H1 (cell line): Measurements from ENCODE around the gene SLC25A42. TPM values are rescaled to one million over a fixed set of nuclear protein-coding genes. Genes with fewer than 3 reads are reported as not detected.

Source experiments
- CTCF ChIA-PET: fragments of 300-600 bp; sonication (Branson Sonifier 250); formaldehyde crosslinking; loops from one replicate; lab custom pipeline; 2021; ENCODE audit not compliant: partially characterized antibody; lab: Charles Lee
- POLR2A ChIA-PET: fragments of 300-600 bp; sonication (Branson Sonifier 250); formaldehyde crosslinking; loops from one replicate; lab custom pipeline; 2021; ENCODE audit warnings: inconsistent platforms; ENCODE audit not compliant: partially characterized antibody; lab: Charles Lee
- DNase-seq, 2 experiments: peaks; one replicate each; pipeline versions ENCODE4 v3.0.0 to v3.0.0-alpha.2; 2010 to 2022; ENCODE audit warnings: low spot score in 2 of 2, low read depth in 1 of 2, mixed read lengths in 1 of 2
- FAIRE-seq: peaks from 2 replicates; lab custom pipeline; 2011; peaks lifted over from hg19 to GRCh38; lab: Jason Lieb, UNC
- H2AFZ ChIP-seq: 2 replicates; pipeline ENCODE4 v1.8.1; 2012; ENCODE audit warnings: low read length, inconsistent platforms
- H2AK5ac ChIP-seq: 2 replicates; pipeline ENCODE4 v1.6.1; 2013; ENCODE audit warnings: low read depth, low read length
- H2BK120ac ChIP-seq: replicated peaks from 2 replicates; pipeline ENCODE3; 2013; ENCODE audit warnings: low read depth, low read length, inconsistent platforms
- H2BK12ac ChIP-seq: 2 replicates; pipeline ENCODE4 v1.6.1; 2013; ENCODE audit warnings: low read depth, low read length
- H2BK15ac ChIP-seq: 2 replicates; pipeline ENCODE4 v1.6.1; 2013; ENCODE audit warnings: low read length
- H2BK20ac ChIP-seq: 2 replicates; pipeline ENCODE4 v1.6.1; 2013; ENCODE audit warnings: low read length
- H2BK5ac ChIP-seq: 2 replicates; pipeline ENCODE4 v1.6.1; 2013; ENCODE audit warnings: low read depth, low read length
- H3K14ac ChIP-seq: 2 replicates; pipeline ENCODE4 v1.6.1; 2013; ENCODE audit warnings: inconsistent platforms; ENCODE audit not compliant: insufficient read length
- H3K18ac ChIP-seq: 2 replicates; pipeline ENCODE4 v1.6.1; 2013; ENCODE audit warnings: low read length; ENCODE audit errors: extremely low read depth
- H3K23ac ChIP-seq: 2 replicates; pipeline ENCODE4 v1.6.1; 2013; ENCODE audit warnings: inconsistent platforms; ENCODE audit not compliant: insufficient read length
- H3K23me2 ChIP-seq: 2 replicates; pipeline ENCODE4 v1.6.1; 2013; ENCODE audit warnings: low read depth, low read length
- H3K27ac ChIP-seq: 2 replicates; pipeline ENCODE4 v1.6.1; 2011; ENCODE audit warnings: low read depth, low read length, inconsistent platforms
- H3K27me3 ChIP-seq, 4 experiments: replicated peaks in 1 of 4; 1 replicate in 1 of 4; 2 replicates in 3 of 4; pipeline versions ENCODE4 v1.6.1 to v1.8.1; 2011 to 2013; ENCODE audit warnings: low read length in 3 of 4, mild to moderate bottlenecking in 3 of 4, inconsistent platforms in 2 of 4, mixed read lengths in 2 of 4, moderate library complexity in 1 of 4; ENCODE audit not compliant: control insufficient read depth in 3 of 4, insufficient read depth in 3 of 4; ENCODE audit errors: extremely low read depth in 1 of 4
- H3K36me3 ChIP-seq, 4 experiments: 2 replicates each; pipeline versions ENCODE4 v1.6.1 to v1.8.1; 2011 to 2013; ENCODE audit warnings: mild to moderate bottlenecking in 4 of 4, low read length in 3 of 4, moderate library complexity in 2 of 4, control low read depth in 1 of 4, inconsistent platforms in 1 of 4; ENCODE audit not compliant: insufficient read depth in 4 of 4, control insufficient read depth in 2 of 4
- H3K4ac ChIP-seq: replicated peaks from 2 replicates; pipeline ENCODE3; 2013; ENCODE audit warnings: low read length, low read depth, mixed read lengths, inconsistent platforms; ENCODE audit not compliant: insufficient read length
- H3K4me1 ChIP-seq, 4 experiments: replicated peaks in 1 of 4; 1 replicate in 1 of 4; 2 replicates in 3 of 4; pipeline versions ENCODE4 v1.6.1 to v1.8.1; 2011 to 2013; ENCODE audit warnings: low read length in 3 of 4, inconsistent platforms in 2 of 4, mixed read lengths in 1 of 4; ENCODE audit not compliant: insufficient read depth in 4 of 4, control insufficient read depth in 3 of 4
- H3K4me2 ChIP-seq, 2 experiments: 2 replicates each; pipeline versions ENCODE4 v1.6.1 to v1.8.1; 2011 to 2013; ENCODE audit warnings: low read depth in 2 of 2, low read length in 2 of 2, control low read depth in 1 of 2, inconsistent platforms in 1 of 2, mild to moderate bottlenecking in 1 of 2; ENCODE audit not compliant: insufficient read depth in 1 of 2
- H3K4me3 ChIP-seq, 4 experiments: fragments of 200-600, 300-600 bp in 1 of 4; sonication (generic), shearing (Covaris generic), sonication (Bioruptor Twin) in 1 of 4; 2 replicates each; pipeline versions ENCODE4 v1.5.1 to v1.8.1; 2011 to 2016; ENCODE audit warnings: low read length in 4 of 4, low read depth in 3 of 4, control low read depth in 2 of 4, inconsistent platforms in 2 of 4, mild to moderate bottlenecking in 2 of 4, mixed read lengths in 1 of 4, moderate library complexity in 1 of 4; ENCODE audit not compliant: insufficient read depth in 2 of 4; ENCODE audit errors: extremely low read depth in 1 of 4
- H3K56ac ChIP-seq: replicated peaks from 2 replicates; pipeline ENCODE3; 2013; ENCODE audit warnings: low read depth, mild to moderate bottlenecking, mixed read lengths, low read length, inconsistent platforms; ENCODE audit not compliant: insufficient read length
- H3K79me1 ChIP-seq: 2 replicates; pipeline ENCODE4 v1.6.1; 2013; ENCODE audit warnings: low read depth, low read length, control low read depth
- H3K79me2 ChIP-seq, 2 experiments: 2 replicates each; pipeline versions ENCODE4 v1.6.1 to v1.8.1; 2012 to 2013; ENCODE audit warnings: low read length in 2 of 2, mild to moderate bottlenecking in 2 of 2, inconsistent platforms in 1 of 2; ENCODE audit not compliant: insufficient read depth in 2 of 2, control insufficient read depth in 1 of 2
- H3K9ac ChIP-seq, 4 experiments: replicated peaks in 1 of 4; 1 replicate in 1 of 4; 2 replicates in 3 of 4; pipeline versions ENCODE4 v1.6.1 to v1.8.1; 2011 to 2013; ENCODE audit warnings: low read depth in 3 of 4, low read length in 3 of 4, control low read depth in 2 of 4, mild to moderate bottlenecking in 2 of 4, moderate library complexity in 2 of 4, inconsistent platforms in 1 of 4; ENCODE audit errors: extremely low read depth in 1 of 4
- H3K9me3 ChIP-seq, 2 experiments: 2 replicates each; pipeline versions ENCODE4 v1.6.1 to v1.8.1; 2012 to 2013; ENCODE audit warnings: mild to moderate bottlenecking in 2 of 2, moderate library complexity in 2 of 2, control low read depth in 1 of 2, inconsistent platforms in 1 of 2, low read depth in 1 of 2, low read length in 1 of 2, mixed read lengths in 1 of 2; ENCODE audit not compliant: insufficient read depth in 2 of 2
- H4K20me1 ChIP-seq, 2 experiments: replicated peaks in 1 of 2; 2 replicates each; pipeline versions ENCODE3 to v1.8.1; 2011 to 2013; ENCODE audit warnings: inconsistent platforms in 2 of 2, low read length in 2 of 2, mild to moderate bottlenecking in 1 of 2; ENCODE audit not compliant: insufficient read depth in 2 of 2, control insufficient read depth in 1 of 2
- H4K5ac ChIP-seq: 2 replicates; pipeline ENCODE4 v1.6.1; 2013; ENCODE audit warnings: low read length, low read depth, mixed read lengths, inconsistent platforms; ENCODE audit not compliant: insufficient read length
- H4K8ac ChIP-seq: 2 replicates; pipeline ENCODE4 v1.8.0; 2013; ENCODE audit warnings: mild to moderate bottlenecking, moderate library complexity, low read length, inconsistent platforms; ENCODE audit not compliant: insufficient read depth; ENCODE audit errors: extremely low read depth
- H4K91ac ChIP-seq: replicated peaks from 2 replicates; pipeline ENCODE3; 2013; ENCODE audit warnings: low read length, mixed read lengths, inconsistent platforms; ENCODE audit not compliant: insufficient read length
- ASH2L ChIP-seq: fragments of 200-600, 300-600 bp; sonication (generic); IDR thresholded peaks from one replicate; pipeline ENCODE4 v1.7.1; 2017; ENCODE audit warnings: low read length
- CHD1 ChIP-seq: IDR thresholded peaks from 2 replicates; pipeline ENCODE4 v1.6.1; 2012; ENCODE audit warnings: low read depth, low read length, improper control_type of control experiment
- EGR1 ChIP-seq: IDR thresholded peaks from 2 replicates; pipeline ENCODE4 v1.6.1; 2011; ENCODE audit warnings: low read depth, low read length, borderline replicate concordance
- EP300 ChIP-seq, 2 experiments: IDR thresholded peaks; 1 replicate in 1 of 2; 2 replicates in 1 of 2; pipeline ENCODE4 v1.6.1; 2011 to 2012; ENCODE audit warnings: low read depth in 2 of 2, low read length in 2 of 2, mild to moderate bottlenecking in 2 of 2, borderline replicate concordance in 1 of 2, inconsistent platforms in 1 of 2, moderate library complexity in 1 of 2
- NRF1 ChIP-seq: IDR thresholded peaks from 2 replicates; pipeline ENCODE4 v1.6.1; 2011; ENCODE audit warnings: mild to moderate bottlenecking, low read depth, low read length, improper control_type of control experiment
- PHF8 ChIP-seq: fragments of 200-600 bp; sonication (generic); conservative IDR thresholded peaks from 2 replicates; pipeline ENCODE4 v1.7.1; 2012; ENCODE audit warnings: low read depth, mild to moderate bottlenecking, inconsistent platforms, low read length, moderate library complexity
- POU5F1 ChIP-seq: IDR thresholded peaks from 2 replicates; pipeline ENCODE4 v1.6.1; 2011; ENCODE audit warnings: low read depth, mild to moderate bottlenecking, low read length, moderate library complexity
- SP1 ChIP-seq: IDR thresholded peaks from 2 replicates; pipeline ENCODE4 v1.6.1; 2011; ENCODE audit warnings: low read depth, low read length
- SP2 ChIP-seq: IDR thresholded peaks from 2 replicates; pipeline ENCODE4 v1.6.1; 2012; ENCODE audit warnings: mild to moderate bottlenecking, low read length, inconsistent platforms
- SP4 ChIP-seq: IDR thresholded peaks from 2 replicates; pipeline ENCODE4 v1.6.1; 2012; ENCODE audit warnings: low read length, inconsistent platforms
- WGBS, 2 experiments: shearing (Covaris generic) in 1 of 2; methylation state at CpG; one replicate each; pipeline versions ENCODE4 v1.1.6 to v1.1.7; 2013 to 2015; ENCODE audit warnings: low lambda C conversion rate in 2 of 2, mixed read lengths in 2 of 2, inconsistent platforms in 1 of 2, low coverage in 1 of 2, missing lambda C conversion rate in 1 of 2; ENCODE audit not compliant: insufficient replicate concordance in 2 of 2, insufficient coverage in 1 of 2, insufficient read length in 1 of 2; ENCODE audit errors: extremely low coverage in 1 of 2, missing lambda C conversion rate in 1 of 2; 5-methylcytosine and 5-hydroxymethylcytosine counted together
- polyA plus RNA-seq, 7 experiments: library from polyadenylated mRNA; depleted of rRNA in 3 of 7; stranded (reverse) in 5 of 7; unstranded in 2 of 7; fragments of >200 nt in 5 of 7; fragments of 200-250 nt in 2 of 7; gene quantifications; 1 replicate in 5 of 7; 2 replicates in 1 of 7; 4 replicates in 1 of 7; pipeline versions ENCODE4 v1.2.1 to v1.2.3, GENCODE V29; 2011 to 2013; ENCODE audit warnings: missing spikeins in 2 of 7, mixed read lengths in 2 of 7
- total RNA-seq: library from RNA; stranded (reverse); fragmentation: NEBNext Ultra II Directional; extraction: Animal tissue kit (Norgen Biotek cat#: 25700); gene quantifications from 2 replicates; pipeline ENCODE4 v1.2.1, GENCODE V29; 2021

Gene SLC25A42
- total and polyA plus RNA-seq, 2 of the 8 experiments (the other 6 are each of a cell fraction or from before 2014, with no cell fraction given) = 5.9 to 6.2 TPM

DNA sequence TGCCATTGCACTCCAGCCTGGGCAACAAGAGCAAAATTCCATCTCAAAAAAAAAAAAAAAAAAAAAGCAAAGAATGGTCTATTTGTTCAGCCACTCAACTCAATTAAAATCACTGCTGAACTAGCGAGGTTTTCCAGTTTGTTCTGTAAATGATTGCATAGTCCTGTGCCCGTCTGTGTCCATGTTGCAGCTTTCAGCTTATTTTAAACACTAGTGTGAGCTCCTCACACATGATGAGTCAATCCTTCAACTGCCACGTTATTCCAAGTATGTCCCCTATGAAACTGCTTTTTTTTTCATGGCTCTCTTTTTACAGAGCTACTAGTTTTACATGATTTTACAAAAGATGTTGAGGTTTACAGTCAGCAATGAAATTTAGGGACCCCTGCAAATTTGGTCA lies 42.7 kb upstream of the SLC25A42 start:
- Histone ChIP-seq H4K91ac (no peak overlapping the region), H3K79me1 (peaks cover 4% of the 10 kb centered on the region; the same call in 1 of the 2 replicates), H2AK5ac (no peak overlapping the region), H4K8ac (no peak overlapping the region), H4K5ac (no peak overlapping the region), H3K23ac (no peak overlapping the region), H3K36me3 (peaks cover 42 to 68% (median 57%) of the 10 kb centered on the region in 4 experiments), H3K9me3 (no peaks in the 10 kb centered on the region), H3K56ac (no peak overlapping the region), H3K14ac (no peak overlapping the region), H3K4ac (no peak overlapping the region), H2BK12ac (no peak overlapping the region), H3K4me3 (no peak overlapping the region), H3K27ac (no peak overlapping the region), H2BK120ac (no peak overlapping the region), H2BK20ac (no peak overlapping the region), H3K18ac (no peak overlapping the region), H2BK15ac (no peak overlapping the region), H3K4me1 (no peaks in the 10 kb centered on the region), H3K23me2 (no peaks in the 10 kb centered on the region), H3K27me3 (no peaks in the 10 kb centered on the region), H3K4me2 (no peak overlapping the region), H3K9ac (no peak overlapping the region), H4K20me1 (peaks cover 12 to 25% of the 10 kb centered on the region in 2 experiments), H2BK5ac (no peak overlapping the region), H2AFZ (no peak overlapping the region), H3K79me2 (peaks cover 0 to 17% of the 10 kb centered on the region in 2 experiments; a peak in 2 of 4 replicates)
- ChIA-PET CTCF (interaction anchor here (0.6 to 1.0 kb wide), 2 partner anchors 11 to 25 kb away, joined by 3 to 5 read pairs; no protein-coding TSS in a partner anchor), POLR2A (interaction anchor here (0.6 to 1.4 kb wide), 6 partner anchors 10 to 486 kb away, joined by 3 to 6 read pairs (median 4); no protein-coding TSS in a partner anchor)
- 90% methylated on average over 3 of the region's 3 CpGs; no CpG with 5 or more reads in 1 of the 2 experiments for WGBS, 2 experiments
- no peak for FAIRE-seq
- DNase-seq = no peak
- TF ChIP-seq SP2 (no peak), SP1 (no peak), PHF8 (no peak), ASH2L (no peak), EGR1 (no peak), SP4 (no peak), NRF1 (no peak), CHD1 (no peak), POU5F1 (no peak), EP300 (IDR thresholded peaks at IDR 0.05; ENCODE audit: borderline replicate concordance in 1 of 2, low read depth in 2 of 2, low read length in 2 of 2) (no peak)
